GM18951 (cell line): Measurements from ENCODE around the gene SLC4A2.

Experiments
- POLR2A ChIP-seq: IDR thresholded peaks from 4 replicates; pipeline ENCODE4 v1.6.1; 2011; ENCODE audit warnings: mild to moderate bottlenecking; ENCODE audit not compliant: insufficient read length, insufficient read depth; ENCODE audit errors: extremely low read depth
- in situ Hi-C: fragments of 300-500 bp; cut with MboI; formaldehyde crosslinking; loops from one replicate; pipeline ENCODE4 v1.12.0; 2022; ENCODE audit warnings: low sequenced_read_pairs, mixed read lengths, inconsistent platforms; ENCODE audit not compliant: unreplicated experiment

Gene SLC4A2

GRCh38 chr7:151058781-151059366 lies 515 bp upstream of the SLC4A2 start:
- in situ Hi-C loops: no loop called here
- no peak for TF ChIP-seq POLR2A

GRCh38 chr7:151060113-151060415 lies 675 bp downstream of the SLC4A2 start:
- in situ Hi-C loops: no loop called here
- no peak for TF ChIP-seq POLR2A

- no peak for TF ChIP-seq POLR2A
- in situ Hi-C loops: no loop called here
These were observed 1.2 kb downstream of the SLC4A2 start for GRCh38 chr7:151060416-151061212.

GRCh38 chr7:151061213-151062110 lies 2.1 kb downstream of the SLC4A2 start:
- in situ Hi-C loops: no loop called here

GRCh38 chr7:151062111-151062398 lies 2.7 kb downstream of the SLC4A2 start:
- in situ Hi-C loops: no loop called here
- no peak for TF ChIP-seq POLR2A

More at GRCh38 chr7:151061213-151062110, 2.1 kb downstream of the SLC4A2 start:
- no peak for TF ChIP-seq POLR2A

- in situ Hi-C loops: no loop called here
These were observed 3.2 kb downstream of the SLC4A2 start for GRCh38 chr7:151062399-151063211.

GRCh38 chr7:151063212-151063561 lies 3.8 kb downstream of the SLC4A2 start:
- TF ChIP-seq POLR2A: no peak
- in situ Hi-C loops: no loop called here

More at GRCh38 chr7:151062399-151063211, 3.2 kb downstream of the SLC4A2 start:
- no peak for TF ChIP-seq POLR2A

GRCh38 chr7:151064454-151064853 lies 5.1 kb downstream of the SLC4A2 start:
- no peak for TF ChIP-seq POLR2A
- in situ Hi-C loops: no loop called here

- in situ Hi-C loops: no loop called here
These were observed 5.6 kb downstream of the SLC4A2 start for GRCh38 chr7:151064993-151065392.

GRCh38 chr7:151065516-151065915 lies 6.1 kb downstream of the SLC4A2 start:
- TF ChIP-seq POLR2A: no peak
- in situ Hi-C loops: no loop called here

More at GRCh38 chr7:151064993-151065392, 5.6 kb downstream of the SLC4A2 start:
- no peak for TF ChIP-seq POLR2A

GRCh38 chr7:151066273-151066974 lies 7.0 kb downstream of the SLC4A2 start:
- TF ChIP-seq POLR2A: no peak
- in situ Hi-C loops: no loop called here

GRCh38 chr7:151068069-151068773 lies 8.8 kb downstream of the SLC4A2 start:
- TF ChIP-seq POLR2A: no peak
- in situ Hi-C loops: no loop called here
